Fibroblast of lung (primary cell): ENCODE data around the gene ILF2. TPM values are rescaled to one million over a fixed set of nuclear protein-coding genes. Genes with fewer than 3 reads are reported as not detected.

Experiments used
- DNase-seq, 2 donors: peaks; one replicate each; pipeline versions ENCODE4 v3.0.0 to v3.0.0-alpha.2; 2010; ENCODE audit warnings: low read depth in 2 of 2
- H2AFZ ChIP-seq: 2 replicates; pipeline ENCODE4 v1.5.1; 2012; ENCODE audit warnings: low read length, control low read depth, inconsistent platforms
- H3K27ac ChIP-seq: 2 replicates; pipeline ENCODE4 v1.5.1; 2011; ENCODE audit warnings: low read length, control low read depth; ENCODE audit not compliant: insufficient read depth
- H3K27me3 ChIP-seq: 2 replicates; pipeline ENCODE4 v1.5.1; 2011; ENCODE audit warnings: mild to moderate bottlenecking, low read length; ENCODE audit not compliant: control insufficient read depth, insufficient read depth
- H3K36me3 ChIP-seq: 2 replicates; pipeline ENCODE4 v1.5.1; 2011; ENCODE audit warnings: low read length; ENCODE audit not compliant: control insufficient read depth, insufficient read depth
- H3K4me1 ChIP-seq: 2 replicates; pipeline ENCODE4 v1.5.1; 2011; ENCODE audit warnings: low read length; ENCODE audit not compliant: control insufficient read depth, insufficient read depth; ENCODE audit errors: extremely low read depth
- H3K4me2 ChIP-seq: 2 replicates; pipeline ENCODE4 v1.5.1; 2011; ENCODE audit warnings: low read length, control low read depth; ENCODE audit not compliant: insufficient read depth; ENCODE audit errors: extremely low read depth
- H3K4me3 ChIP-seq, 4 experiments: fragments of 200-600 bp in 1 of 4; sonication (generic) in 1 of 4; replicated peaks in 1 of 4; 2 replicates each; pipeline ENCODE4 v1.5.1; 2011 to 2016; ENCODE audit warnings: low read length in 4 of 4, low read depth in 3 of 4, mild to moderate bottlenecking in 3 of 4, control low read depth in 2 of 4, inconsistent platforms in 1 of 4, mixed read lengths in 1 of 4; ENCODE audit not compliant: insufficient read depth in 1 of 4; ENCODE audit errors: control extremely low read depth in 1 of 4
- H3K79me2 ChIP-seq: 2 replicates; pipeline ENCODE4 v1.5.1; 2012; ENCODE audit warnings: mild to moderate bottlenecking, low read length, inconsistent platforms; ENCODE audit not compliant: control insufficient read depth, insufficient read depth
- H3K9ac ChIP-seq: 2 replicates; pipeline ENCODE4 v1.5.1; 2011; ENCODE audit warnings: mild to moderate bottlenecking, low read length, control low read depth; ENCODE audit not compliant: insufficient read depth
- H3K9me3 ChIP-seq: 2 replicates; pipeline ENCODE4 v1.5.1; 2012; ENCODE audit warnings: low read depth, low read length; ENCODE audit not compliant: control insufficient read depth, insufficient read depth
- H4K20me1 ChIP-seq: 2 replicates; pipeline ENCODE4 v1.5.1; 2011; ENCODE audit warnings: low read length; ENCODE audit not compliant: control insufficient read depth, insufficient read depth; ENCODE audit errors: extremely low read depth
- EZH2 ChIP-seq: IDR thresholded peaks from 2 replicates; pipeline ENCODE4 v1.5.1; 2012; ENCODE audit warnings: low read length, control low read depth, mild to moderate bottlenecking; ENCODE audit errors: missing control alignments
- polyA plus RNA-seq, 2 donors: library from polyadenylated mRNA; depleted of rRNA in 1 of 2; stranded (reverse) in 1 of 2; unstranded in 1 of 2; fragments of >200 nt; gene quantifications; 2 replicates each; pipeline ENCODE4 v1.2.1, GENCODE V29; 2011 to 2012; ENCODE audit warnings: missing spikeins in 1 of 2
- total RNA-seq: library from RNA; depleted of rRNA; stranded (reverse); fragments of >200 nt; gene quantifications from 2 replicates; pipeline ENCODE4 v1.2.1, GENCODE V29; 2014
- TF ChIP-seq, protein P1 (sequence below), 2 donors: IDR thresholded peaks in 1 of 2; conservative IDR thresholded peaks in 1 of 2; 1 replicate in 1 of 2; 2 replicates in 1 of 2; pipeline ENCODE4 v1.5.1; 2011 to 2012; ENCODE audit warnings: low read length in 2 of 2, control low read depth in 1 of 2, inconsistent platforms in 1 of 2, low read depth in 1 of 2, mild to moderate bottlenecking in 1 of 2

The ILF2 gene
- total and polyA plus RNA-seq, 2 donors (not counting 1 experiment from before 2014, with no cell fraction given): 135 to 235 TPM

DNA sequence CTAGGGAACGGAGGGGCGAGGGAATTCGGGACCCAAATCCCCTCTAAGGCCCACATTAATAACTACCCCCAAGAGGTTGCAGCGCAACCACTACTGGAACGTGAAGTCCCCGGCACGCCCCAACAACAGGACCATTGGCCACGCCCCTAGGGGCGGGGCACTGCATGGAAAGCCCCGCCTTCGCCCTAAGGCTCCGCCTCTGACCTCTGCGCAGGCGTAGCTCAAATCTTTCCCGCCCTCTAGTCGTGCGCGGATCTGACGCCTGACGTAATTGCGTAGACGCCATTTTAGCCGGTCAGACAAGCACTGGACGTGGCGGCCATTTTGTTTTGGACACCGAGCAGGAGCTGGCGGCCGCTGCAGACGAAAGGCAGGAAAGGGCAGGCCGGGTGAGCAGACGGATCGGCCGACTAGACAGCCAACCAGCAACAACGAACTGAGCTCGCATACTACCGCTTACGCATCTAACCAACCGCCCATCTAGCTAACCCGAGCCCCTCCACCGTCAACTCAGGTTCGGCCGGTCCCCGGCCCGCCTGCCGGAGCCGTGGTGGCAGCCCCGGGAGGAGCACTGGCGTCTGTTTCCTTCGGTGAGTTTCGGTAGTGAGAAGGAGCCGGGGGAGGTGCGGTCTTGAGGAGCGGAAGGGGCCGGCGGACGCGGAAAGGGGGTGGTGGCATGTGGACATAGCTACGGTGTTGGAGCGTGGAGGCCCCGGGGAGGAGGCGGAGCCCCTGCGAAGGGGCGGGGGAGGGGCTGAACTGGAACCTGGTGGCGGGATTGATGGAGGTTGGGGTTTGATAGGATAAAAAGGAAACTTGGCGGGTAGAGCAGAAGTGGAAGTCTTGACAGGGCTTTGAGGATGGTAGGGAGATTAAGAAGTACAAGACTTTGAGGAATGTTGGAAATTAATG, 36.8 kb downstream of the ILF2 start, which contains the start of gene CHTOP:
Gene CHTOP, plus strand, starts transcription at position 313 of the 912 bp plus-strand sequence. CDS start 2,523 bp downstream, outside the sequence.
- H3K36me3 ChIP-seq: peaks cover 13% of the 10 kb centered on the region
- H4K20me1 ChIP-seq: no peaks in the 10 kb centered on the region
- DNase-seq: peak; percentile 97 to 99
- H3K27ac ChIP-seq: peak within 1 kb of the TSS; percentile 93
- peak within 1 kb of the TSS; percentile 91 for H3K4me2 ChIP-seq
- H3K27me3 ChIP-seq: no peaks in the 10 kb centered on the region
- H3K9ac ChIP-seq: peak within 1 kb of the TSS; percentile 88
- H3K4me3 ChIP-seq: peak within 1 kb of the TSS; percentile 45 to 96 (median 75)
- peaks cover 32% of the 10 kb centered on the region for H3K79me2 ChIP-seq
- no peak for TF ChIP-seq EZH2
- TF ChIP-seq, protein P1, sequence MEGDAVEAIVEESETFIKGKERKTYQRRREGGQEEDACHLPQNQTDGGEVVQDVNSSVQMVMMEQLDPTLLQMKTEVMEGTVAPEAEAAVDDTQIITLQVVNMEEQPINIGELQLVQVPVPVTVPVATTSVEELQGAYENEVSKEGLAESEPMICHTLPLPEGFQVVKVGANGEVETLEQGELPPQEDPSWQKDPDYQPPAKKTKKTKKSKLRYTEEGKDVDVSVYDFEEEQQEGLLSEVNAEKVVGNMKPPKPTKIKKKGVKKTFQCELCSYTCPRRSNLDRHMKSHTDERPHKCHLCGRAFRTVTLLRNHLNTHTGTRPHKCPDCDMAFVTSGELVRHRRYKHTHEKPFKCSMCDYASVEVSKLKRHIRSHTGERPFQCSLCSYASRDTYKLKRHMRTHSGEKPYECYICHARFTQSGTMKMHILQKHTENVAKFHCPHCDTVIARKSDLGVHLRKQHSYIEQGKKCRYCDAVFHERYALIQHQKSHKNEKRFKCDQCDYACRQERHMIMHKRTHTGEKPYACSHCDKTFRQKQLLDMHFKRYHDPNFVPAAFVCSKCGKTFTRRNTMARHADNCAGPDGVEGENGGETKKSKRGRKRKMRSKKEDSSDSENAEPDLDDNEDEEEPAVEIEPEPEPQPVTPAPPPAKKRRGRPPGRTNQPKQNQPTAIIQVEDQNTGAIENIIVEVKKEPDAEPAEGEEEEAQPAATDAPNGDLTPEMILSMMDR (conservative IDR thresholded peaks at IDR 0.05 in 1 of 2, IDR thresholded peaks at IDR 0.05 in 1 of 2; ENCODE audit: low read depth in 1 of 2, low read length in 2 of 2): no peak
- peaks cover 7% of the 10 kb centered on the region for H3K4me1 ChIP-seq
- peak within 1 kb of the TSS; percentile 21 for H2AFZ ChIP-seq
- no peaks in the 10 kb centered on the region for H3K9me3 ChIP-seq

DNA sequence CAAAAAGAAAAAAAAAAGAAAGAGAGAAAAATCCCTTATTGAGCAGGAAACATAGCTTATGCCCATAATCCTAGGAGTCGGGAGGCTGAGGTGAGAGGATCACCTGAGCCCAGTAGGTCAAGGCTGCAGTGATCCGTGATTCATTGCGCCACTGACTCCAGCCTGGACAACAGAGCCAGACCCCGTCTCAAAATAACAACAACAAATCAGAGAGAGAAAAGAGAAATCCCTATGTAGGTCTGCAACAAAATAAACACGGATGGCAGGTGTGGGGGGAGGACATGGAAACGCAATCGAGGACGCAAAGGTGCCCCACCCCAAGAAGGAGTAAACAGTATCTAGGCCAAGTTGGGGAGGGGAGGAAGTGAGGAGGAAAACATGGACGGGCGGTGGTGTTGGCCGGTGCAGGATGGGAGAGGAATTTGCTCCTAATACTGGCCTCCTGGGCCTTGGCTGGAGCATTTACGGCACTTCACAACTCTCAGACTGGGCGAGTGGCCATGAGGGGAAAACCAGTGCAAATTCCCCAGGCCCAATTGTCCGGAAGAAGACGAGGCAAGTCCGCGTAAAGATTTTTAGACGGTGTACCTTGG, 37.5 kb downstream of the ILF2 start:
- TF ChIP-seq EZH2: no peak
- TF ChIP-seq, protein P1 (conservative IDR thresholded peaks at IDR 0.05 in 1 of 2, IDR thresholded peaks at IDR 0.05 in 1 of 2; ENCODE audit: low read depth in 1 of 2, low read length in 2 of 2): no peak
- H4K20me1 ChIP-seq: no peaks in the 10 kb centered on the region
- peaks cover 32% of the 10 kb centered on the region for H3K79me2 ChIP-seq
- H3K9ac ChIP-seq: no peak overlapping the region
- H3K4me3 ChIP-seq: peak overlapping the region; percentile 16 to 92 (median 44)
- H3K27me3 ChIP-seq: no peaks in the 10 kb centered on the region
- no peaks in the 10 kb centered on the region for H3K9me3 ChIP-seq
- DNase-seq: no peak
- H3K4me2 ChIP-seq: peak overlapping the region; percentile 91
- H3K36me3 ChIP-seq: peaks cover 12% of the 10 kb centered on the region
- peak overlapping the region; percentile 93 for H3K27ac ChIP-seq
- H2AFZ ChIP-seq: peak overlapping the region; percentile 21
- H3K4me1 ChIP-seq: peaks cover 7% of the 10 kb centered on the region
